IPS-18a (cell line): Measurements from ENCODE around the gene TGFBR1.

ENCODE experiments used
- H3K27ac ChIP-seq: one replicate; pipeline ENCODE4 v1.5.1; 2013; ENCODE audit warnings: low read length
- H3K27me3 ChIP-seq: one replicate; pipeline ENCODE4 v1.6.1; 2013; ENCODE audit warnings: mild to moderate bottlenecking, low read length; ENCODE audit not compliant: control insufficient read depth, insufficient read depth
- H3K36me3 ChIP-seq: one replicate; pipeline ENCODE4 v1.6.1; 2013; ENCODE audit warnings: low read depth, low read length; ENCODE audit not compliant: control insufficient read depth
- H3K4me1 ChIP-seq: one replicate; pipeline ENCODE4 v1.6.1; 2013; ENCODE audit warnings: low read depth, low read length; ENCODE audit not compliant: control insufficient read depth
- H3K4me3 ChIP-seq: one replicate; pipeline ENCODE4 v1.5.1; 2013; ENCODE audit warnings: low read length
- H3K9ac ChIP-seq: one replicate; pipeline ENCODE4 v1.6.1; 2013; ENCODE audit warnings: mild to moderate bottlenecking, low read length, moderate library complexity
- H3K9me3 ChIP-seq: one replicate; pipeline ENCODE4 v1.6.1; 2013; ENCODE audit warnings: low read depth, low read length; ENCODE audit not compliant: control insufficient read depth

TGFBR1 gene

DNA sequence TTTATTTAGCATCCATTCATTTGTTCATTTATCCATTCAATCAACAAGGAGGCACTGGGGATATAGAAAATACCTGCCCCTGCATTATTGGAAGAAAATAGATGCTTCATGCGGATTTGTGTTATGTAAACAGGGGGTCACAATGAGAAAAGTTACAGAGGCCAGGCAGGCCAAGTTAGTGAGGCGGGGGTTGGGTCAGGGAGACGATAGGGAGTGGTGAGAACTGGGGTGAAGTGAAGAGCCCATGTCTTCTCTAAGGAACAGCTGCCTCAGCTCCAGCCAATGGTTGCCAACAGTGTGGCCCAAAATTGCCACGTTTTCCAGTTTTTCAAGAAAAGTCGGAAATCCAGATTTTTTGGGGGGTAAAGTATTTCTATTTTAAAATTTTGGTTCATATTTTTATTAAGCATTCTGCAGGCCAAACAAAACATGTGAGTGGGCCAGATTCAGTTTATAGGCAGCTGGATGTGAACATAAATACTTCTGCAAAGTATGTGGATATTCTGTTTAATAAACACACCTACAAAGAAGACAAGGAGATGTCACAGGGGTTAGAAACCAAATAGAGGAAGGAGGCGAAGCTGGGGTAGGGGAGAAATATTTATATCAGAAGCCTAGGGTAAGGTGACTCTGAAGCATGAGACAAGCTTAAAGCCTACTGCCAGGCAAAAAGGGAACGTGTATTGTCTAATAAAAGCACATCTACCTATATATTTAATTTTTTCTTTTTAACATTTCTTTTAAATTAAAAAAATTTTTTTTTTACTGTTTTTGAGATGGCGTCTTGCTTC lies 72.9 kb downstream of the TGFBR1 start:
- Histone ChIP-seq H3K4me1 (peaks cover 16% of the 10 kb centered on the region), H3K4me3 (no peak overlapping the region), H3K27me3 (no peaks in the 10 kb centered on the region), H3K9me3 (no peaks in the 10 kb centered on the region), H3K9ac (no peak overlapping the region), H3K27ac (no peak overlapping the region), H3K36me3 (no peaks in the 10 kb centered on the region)

DNA sequence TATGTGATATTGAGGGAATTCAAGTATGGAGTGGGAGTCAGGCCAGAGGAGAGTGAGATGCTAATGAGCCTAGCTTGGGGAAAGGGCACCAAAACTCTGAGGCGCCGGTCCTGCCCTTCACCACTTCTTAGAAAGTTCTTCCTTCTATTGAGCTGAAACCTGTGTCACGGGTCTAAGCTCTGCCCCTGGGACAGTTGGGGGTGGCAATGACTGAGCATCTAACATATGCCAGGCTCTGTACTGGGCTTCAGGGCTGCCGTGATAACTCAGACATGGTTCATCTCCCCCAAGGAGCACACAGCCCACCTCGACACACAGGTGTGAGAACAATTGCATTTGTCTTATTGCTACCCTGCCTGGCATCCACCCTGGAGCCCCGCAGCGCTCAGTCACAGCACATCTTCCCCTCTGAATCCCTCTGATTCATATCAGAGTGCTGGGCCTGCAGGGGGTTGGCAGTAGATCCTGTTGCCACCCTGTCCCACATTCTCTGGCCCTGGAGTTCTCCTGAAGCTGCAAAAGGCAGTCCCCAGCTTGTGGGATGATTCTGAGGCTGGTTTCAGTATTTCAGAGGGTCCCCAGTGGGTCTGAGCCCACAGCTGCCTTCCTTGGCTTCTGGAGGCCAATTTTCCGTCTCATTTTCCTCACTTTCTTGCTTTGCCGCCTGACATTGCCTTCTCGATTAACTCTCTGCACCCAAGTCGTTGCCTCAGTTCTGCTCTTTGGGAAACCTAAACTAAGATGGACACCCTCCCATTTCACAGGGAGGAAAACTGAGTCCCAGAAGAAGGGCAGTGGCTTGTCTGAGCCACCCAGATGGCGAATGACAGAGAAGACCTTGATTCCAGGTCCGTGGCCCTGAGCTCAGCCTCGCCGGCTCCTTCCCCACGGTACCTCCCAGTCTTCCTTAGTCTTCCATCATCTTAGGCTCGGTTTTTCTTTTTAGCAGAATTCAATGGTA lies 74.3 kb downstream of the TGFBR1 start:
- Histone ChIP-seq H3K4me1 (peaks cover 4% of the 10 kb centered on the region), H3K36me3 (no peaks in the 10 kb centered on the region), H3K27me3 (no peaks in the 10 kb centered on the region), H3K4me3 (no peak overlapping the region), H3K9ac (no peak overlapping the region), H3K9me3 (no peaks in the 10 kb centered on the region), H3K27ac (no peak overlapping the region)

GRCh38 chr9:99180199-99180598 lies 75.3 kb downstream of the TGFBR1 start:
- Histone ChIP-seq H3K36me3 (no peaks in the 10 kb centered on the region), H3K27me3 (no peaks in the 10 kb centered on the region), H3K9me3 (no peaks in the 10 kb centered on the region), H3K9ac (no peak overlapping the region), H3K4me1 (peaks cover 4% of the 10 kb centered on the region), H3K27ac (no peak overlapping the region), H3K4me3 (no peak overlapping the region)

DNA sequence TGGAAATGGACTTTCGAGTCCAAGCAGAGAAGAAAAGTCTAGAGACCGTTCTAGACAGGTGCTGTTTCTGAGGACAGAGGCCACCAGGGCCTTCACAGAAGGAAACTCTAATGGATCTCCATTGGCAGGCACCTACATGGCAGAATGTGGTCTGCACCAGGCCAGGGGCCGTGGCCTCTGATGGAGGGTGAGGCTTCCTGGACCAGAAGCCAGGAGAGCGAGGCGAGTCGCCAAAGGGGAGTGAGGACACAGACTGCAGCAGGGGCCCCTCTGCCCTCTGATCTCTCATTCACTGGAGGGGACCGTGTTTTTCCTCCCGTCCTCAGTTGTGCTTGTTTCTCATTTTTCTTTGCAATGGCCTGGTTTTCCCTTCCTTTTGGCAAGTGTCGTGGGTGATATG lies 75.7 kb downstream of the TGFBR1 start:
- H3K27ac ChIP-seq = no peak overlapping the region
- H3K27me3 ChIP-seq = no peaks in the 10 kb centered on the region
- peaks cover 4% of the 10 kb centered on the region for H3K4me1 ChIP-seq
- no peaks in the 10 kb centered on the region for H3K36me3 ChIP-seq
- H3K4me3 ChIP-seq = no peak overlapping the region
- no peak overlapping the region for H3K9ac ChIP-seq
- H3K9me3 ChIP-seq = no peaks in the 10 kb centered on the region

DNA sequence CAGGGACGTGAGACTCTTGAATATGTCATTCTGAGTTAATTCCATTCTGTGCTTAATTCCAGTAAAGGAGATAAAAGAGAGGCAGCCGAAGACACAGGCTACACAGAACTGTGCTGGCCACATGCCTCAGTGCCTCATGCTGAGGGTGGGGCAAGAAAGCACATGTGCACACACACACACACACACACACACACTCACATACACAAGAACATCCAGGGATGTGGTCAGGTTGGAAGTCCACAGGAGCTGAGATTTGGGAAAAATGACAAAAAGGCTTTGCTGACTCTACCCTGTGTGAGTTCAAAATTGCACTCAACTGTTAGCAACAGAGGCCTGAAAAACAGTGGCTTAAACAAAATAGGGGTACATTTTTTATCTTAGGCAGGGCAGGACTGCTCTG lies 76.3 kb downstream of the TGFBR1 start:
- H3K4me3 ChIP-seq = no peak overlapping the region
- H3K27ac ChIP-seq = no peak overlapping the region
- H3K27me3 ChIP-seq = no peaks in the 10 kb centered on the region
- H3K9me3 ChIP-seq = no peaks in the 10 kb centered on the region
- no peak overlapping the region for H3K9ac ChIP-seq
- H3K36me3 ChIP-seq = no peaks in the 10 kb centered on the region
- peaks cover 4% of the 10 kb centered on the region for H3K4me1 ChIP-seq

- Histone ChIP-seq H3K9ac (no peak overlapping the region), H3K9me3 (no peaks in the 10 kb centered on the region), H3K4me1 (peaks cover 4% of the 10 kb centered on the region), H3K36me3 (no peaks in the 10 kb centered on the region), H3K4me3 (no peak overlapping the region), H3K27me3 (no peaks in the 10 kb centered on the region), H3K27ac (no peak overlapping the region)
Measured at GRCh38 chr9:99181621-99182020, 76.7 kb downstream of the TGFBR1 start.

DNA sequence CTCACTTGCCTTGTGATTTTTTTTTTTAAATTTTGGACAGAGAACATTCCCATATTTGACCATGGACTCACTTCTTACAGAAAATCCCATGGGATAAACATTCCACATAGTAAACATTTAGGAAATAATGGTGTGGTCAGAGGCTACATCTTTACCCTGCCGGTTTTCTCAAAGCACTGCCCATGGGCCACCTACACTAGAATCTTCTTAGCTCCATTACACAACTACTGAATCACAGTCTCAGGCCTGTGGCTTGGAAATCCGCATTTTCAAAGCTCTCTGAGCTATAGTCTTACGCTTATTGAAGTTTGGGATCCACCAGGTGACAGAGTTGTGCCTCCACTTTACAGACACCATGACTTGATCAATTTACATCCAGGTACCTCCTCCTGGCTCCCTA lies 77.4 kb downstream of the TGFBR1 start:
- Histone ChIP-seq H3K9ac (no peak overlapping the region), H3K4me3 (no peak overlapping the region), H3K9me3 (no peaks in the 10 kb centered on the region), H3K36me3 (no peaks in the 10 kb centered on the region), H3K27ac (no peak overlapping the region), H3K27me3 (no peaks in the 10 kb centered on the region), H3K4me1 (peaks cover 6% of the 10 kb centered on the region)

GRCh38 chr9:99183616-99184015 lies 78.7 kb downstream of the TGFBR1 start:
- peaks cover 7% of the 10 kb centered on the region for H3K4me1 ChIP-seq

GRCh38 chr9:99184110-99184474 lies 79.2 kb downstream of the TGFBR1 start:
- H3K27me3 ChIP-seq = no peaks in the 10 kb centered on the region
- H3K36me3 ChIP-seq = no peaks in the 10 kb centered on the region
- H3K9ac ChIP-seq = no peak overlapping the region
- no peak overlapping the region for H3K27ac ChIP-seq
- H3K4me3 ChIP-seq = no peak overlapping the region
- no peaks in the 10 kb centered on the region for H3K9me3 ChIP-seq
- peaks cover 7% of the 10 kb centered on the region for H3K4me1 ChIP-seq

More at GRCh38 chr9:99183616-99184015, 78.7 kb downstream of the TGFBR1 start:
- H3K4me3 ChIP-seq = no peak overlapping the region
- no peak overlapping the region for H3K27ac ChIP-seq
- no peaks in the 10 kb centered on the region for H3K36me3 ChIP-seq
- no peak overlapping the region for H3K9ac ChIP-seq
- no peaks in the 10 kb centered on the region for H3K9me3 ChIP-seq
- H3K27me3 ChIP-seq = no peaks in the 10 kb centered on the region

DNA sequence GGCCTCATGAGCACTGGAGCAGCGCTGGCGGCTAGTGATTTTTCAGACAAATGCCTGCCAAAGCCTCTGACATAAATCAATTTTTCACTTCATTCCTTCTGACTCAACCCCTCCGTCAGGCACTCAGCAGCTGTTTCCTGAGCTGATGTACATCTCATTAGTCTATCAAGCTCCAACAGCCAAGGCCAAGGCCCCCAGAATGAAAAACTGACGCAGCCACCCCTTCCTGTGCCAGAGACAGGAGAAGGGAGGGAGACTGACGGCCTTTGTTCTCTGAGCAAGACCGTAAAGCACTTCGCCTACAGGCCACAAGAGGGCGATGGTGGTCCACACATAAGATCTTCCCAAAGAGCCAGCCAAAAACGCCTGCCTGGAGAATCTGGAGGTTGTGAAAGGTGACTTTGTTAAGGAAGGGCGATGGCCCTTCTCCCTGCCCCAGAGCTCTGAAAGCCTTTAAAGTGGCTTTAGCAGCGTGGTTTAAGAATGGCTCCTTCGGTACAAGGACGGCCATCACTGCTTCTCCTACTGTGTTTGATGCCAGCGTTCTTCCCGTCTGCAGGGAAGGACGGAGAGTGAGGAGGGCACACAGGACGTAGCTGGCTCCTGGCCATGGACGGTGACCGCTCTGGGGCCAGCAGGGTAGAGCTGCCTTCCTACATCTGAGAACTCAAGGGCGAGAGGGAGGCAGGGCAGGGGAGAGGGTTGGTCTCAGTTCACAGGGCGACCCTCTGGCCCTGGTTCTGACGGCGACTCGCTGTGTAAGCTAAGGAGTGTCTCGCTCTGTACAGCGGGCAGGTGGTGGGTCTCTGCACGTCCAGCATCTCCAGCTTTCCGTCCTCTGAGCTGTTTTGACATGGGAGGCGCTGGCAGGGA lies 79.8 kb downstream of the TGFBR1 start:
- H3K27ac ChIP-seq = no peak overlapping the region

DNA sequence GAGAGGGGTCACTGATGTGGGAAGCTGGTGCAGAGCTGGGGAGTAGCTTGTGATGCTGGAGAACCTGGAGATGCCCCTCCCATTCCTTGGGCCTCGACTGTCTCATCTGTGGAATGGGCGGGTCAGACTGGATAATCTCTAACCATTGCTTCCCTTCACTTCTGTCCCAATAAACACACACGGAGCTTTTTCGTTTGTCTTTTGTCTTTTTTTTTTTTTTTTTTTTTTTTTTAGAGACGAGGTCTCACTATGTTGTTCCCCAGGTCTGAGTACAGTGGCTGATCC lies 80.4 kb downstream of the TGFBR1 start:
- no peaks in the 10 kb centered on the region for H3K27me3 ChIP-seq
- H3K36me3 ChIP-seq = no peaks in the 10 kb centered on the region
- no peak overlapping the region for H3K27ac ChIP-seq
- H3K9ac ChIP-seq = no peak overlapping the region
- no peak overlapping the region for H3K4me3 ChIP-seq
- no peaks in the 10 kb centered on the region for H3K9me3 ChIP-seq
- H3K4me1 ChIP-seq = peaks cover 7% of the 10 kb centered on the region

More for the DNA sequence above, 79.8 kb downstream of the TGFBR1 start:
- no peak overlapping the region for H3K4me3 ChIP-seq
- H3K27me3 ChIP-seq = no peaks in the 10 kb centered on the region
- H3K9me3 ChIP-seq = no peaks in the 10 kb centered on the region
- peaks cover 7% of the 10 kb centered on the region for H3K4me1 ChIP-seq
- H3K9ac ChIP-seq = no peak overlapping the region
- no peaks in the 10 kb centered on the region for H3K36me3 ChIP-seq
